ENCODE data around the gene TUT7.
"Not testable (repeated sequence)": the region's sequence is repeated elsewhere in the genome, so short reads cannot be mapped to it uniquely, and the experiment has no call there.

TUT7 gene

GRCh38 chr9:86347991-86348390 lies 6.2 kb downstream of the TUT7 start:
- DNase-seq (ENCODE audit: low read depth, low spot score): no peak

GRCh38 chr9:86344818-86345217 lies 9.4 kb downstream of the TUT7 start:
- DNase-seq (ENCODE audit: low read depth, low spot score): no peak

- no peak for DNase-seq (ENCODE audit: low read depth, low spot score)
Observed at GRCh38 chr9:86342269-86342668, 11.9 kb downstream of the TUT7 start.

- no peak for DNase-seq (ENCODE audit: low read depth, low spot score)
Observed at GRCh38 chr9:86341007-86341491, 13.2 kb downstream of the TUT7 start.

GRCh38 chr9:86340356-86341006 lies 13.7 kb downstream of the TUT7 start:
- no peak for DNase-seq (ENCODE audit: low read depth, low spot score)

GRCh38 chr9:86337469-86338108 lies 16.6 kb downstream of the TUT7 start:
- no peak for DNase-seq (ENCODE audit: low read depth, low spot score)

- no peak for DNase-seq (ENCODE audit: low read depth, low spot score)
Observed at GRCh38 chr9:86336058-86336457, 18.2 kb downstream of the TUT7 start.

GRCh38 chr9:86333651-86334050 lies 20.6 kb downstream of the TUT7 start:
- DNase-seq (ENCODE audit: low read depth, low spot score): no peak

- no peak for DNase-seq (ENCODE audit: low read depth, low spot score)
Observed at GRCh38 chr9:86330186-86330585, 24.0 kb downstream of the TUT7 start.

GRCh38 chr9:86329649-86330048 lies 24.6 kb downstream of the TUT7 start:
- no peak for DNase-seq (ENCODE audit: low read depth, low spot score)

- no peak for DNase-seq (ENCODE audit: low read depth, low spot score)
Observed at GRCh38 chr9:86328156-86328555, 26.1 kb downstream of the TUT7 start.

- no peak for DNase-seq (ENCODE audit: low read depth, low spot score)
Observed at GRCh38 chr9:86326536-86326935, 27.7 kb downstream of the TUT7 start.

- no peak for DNase-seq (ENCODE audit: low read depth, low spot score)
Observed at GRCh38 chr9:86324901-86325300, 29.3 kb downstream of the TUT7 start.

- no peak for DNase-seq (ENCODE audit: low read depth, low spot score)
Observed at GRCh38 chr9:86324308-86324707, 29.9 kb downstream of the TUT7 start.

- DNase-seq (ENCODE audit: low read depth, low spot score): no peak
Observed at GRCh38 chr9:86322973-86323644, 31.1 kb downstream of the TUT7 start.

- no peak for DNase-seq (ENCODE audit: low read depth, low spot score)
Observed at GRCh38 chr9:86321373-86321772, 32.8 kb downstream of the TUT7 start.

GRCh38 chr9:86318187-86318586 lies 36.0 kb downstream of the TUT7 start:
- DNase-seq (ENCODE audit: low read depth, low spot score): no peak

GRCh38 chr9:86315078-86315477 lies 39.1 kb downstream of the TUT7 start:
- DNase-seq (ENCODE audit: low read depth, low spot score): no peak

- DNase-seq (ENCODE audit: low read depth, low spot score): not testable (repeated sequence)
Observed at GRCh38 chr9:86312959-86313358, 41.3 kb downstream of the TUT7 start.

- no peak for DNase-seq (ENCODE audit: low read depth, low spot score)
Observed at GRCh38 chr9:86308687-86309086, 45.5 kb downstream of the TUT7 start.

- no peak for DNase-seq (ENCODE audit: low read depth, low spot score)
Observed at GRCh38 chr9:86304236-86304730, 49.9 kb downstream of the TUT7 start.

GRCh38 chr9:86303316-86303975 lies 50.8 kb downstream of the TUT7 start:
- no peak for DNase-seq (ENCODE audit: low read depth, low spot score)
